OCI-LY3 (cell line): Measurements from ENCODE around the gene GRIN3A.
"Not testable (repeated sequence)": the region's sequence is repeated elsewhere in the genome, so short reads cannot be mapped to it uniquely, and the experiment has no call there.

Experiments
- H2AFZ ChIP-seq: fragments of 200-600, 300-600 bp; shearing (Covaris generic); 2 replicates; pipeline ENCODE4 v1.6.0; 2014; ENCODE audit warnings: antibody characterized with exemption, low read depth, low read length
- H3K27ac ChIP-seq: fragments of 200-600, 300-600 bp; sonication (generic); 2 replicates; pipeline ENCODE4 v1.5.1; 2014; ENCODE audit warnings: mild to moderate bottlenecking, low read length, moderate library complexity, mixed read lengths
- H3K27me3 ChIP-seq: fragments of 200-600, 300-600 bp; sonication (generic); 2 replicates; pipeline ENCODE4 v1.6.1; 2014; ENCODE audit warnings: low read depth, low read length, mixed read lengths
- H3K36me3 ChIP-seq: fragments of 200-600, 300-600 bp; sonication (generic); replicated peaks from 2 replicates; pipeline ENCODE3; 2014; ENCODE audit warnings: low read depth, low read length, mixed read lengths
- H3K4me1 ChIP-seq: fragments of 300-600, 200-600 bp; sonication (generic); 2 replicates; pipeline ENCODE4 v1.6.1; 2014; ENCODE audit warnings: low read length, mixed read lengths
- H3K4me2 ChIP-seq: fragments of 200-600, 300-600 bp; sonication (generic); 2 replicates; pipeline ENCODE4 v1.6.1; 2014; ENCODE audit warnings: low read length, mixed read lengths
- H3K4me3 ChIP-seq: fragments of 300-600, 200-600 bp; sonication (generic); 2 replicates; pipeline ENCODE4 v1.5.1; 2014; ENCODE audit warnings: antibody characterized with exemption, mild to moderate bottlenecking, low read length, moderate library complexity
- H3K79me2 ChIP-seq: fragments of 300-600, 200-600 bp; shearing (Covaris generic); 2 replicates; pipeline ENCODE4 v1.6.1; 2014; ENCODE audit warnings: mild to moderate bottlenecking, low read length, mixed read lengths
- H3K9ac ChIP-seq: fragments of 300-600, 200-600 bp; shearing (Covaris generic); 2 replicates; pipeline ENCODE4 v1.6.0; 2014; ENCODE audit warnings: mild to moderate bottlenecking, low read length, moderate library complexity
- H3K9me3 ChIP-seq: fragments of 200-600, 300-600 bp; shearing (Covaris generic); 2 replicates; pipeline ENCODE4 v1.6.1; 2014; ENCODE audit warnings: low read length, mixed read lengths; ENCODE audit not compliant: insufficient read depth
- H4K20me1 ChIP-seq: fragments of 200-600, 300-600 bp; sonication (generic); 2 replicates; pipeline ENCODE4 v1.6.1; 2016; ENCODE audit warnings: low read length, mixed read lengths; ENCODE audit not compliant: insufficient read depth
- CTCF ChIP-seq: fragments of 200-600, 300-600 bp; sonication (generic); IDR thresholded peaks from 2 replicates; pipeline ENCODE4 v1.5.1; 2014; ENCODE audit warnings: antibody characterized with exemption, low read length, low read depth
- EZH2phosphoT487 ChIP-seq: fragments of 200-600 bp; shearing (Covaris generic); IDR thresholded peaks from 2 replicates; pipeline ENCODE4 v1.6.1; 2018; ENCODE audit warnings: antibody characterized with exemption, mixed run types, low read depth

GRIN3A gene

GRCh38 chr9:101549472-101550098 lies 188.9 kb downstream of the GRIN3A start:
- H3K36me3 ChIP-seq: peaks cover 77% of the 10 kb centered on the region
- not testable (repeated sequence) for H3K27ac ChIP-seq, H3K4me2 ChIP-seq, H4K20me1 ChIP-seq, H3K79me2 ChIP-seq, H3K9ac ChIP-seq, H3K9me3 ChIP-seq, H3K4me1 ChIP-seq, H2AFZ ChIP-seq, H3K4me3 ChIP-seq, H3K27me3 ChIP-seq
- TF ChIP-seq CTCF: 0 out of 2 replicates have a peak, but pooled peaks have one; percentile 3

- H3K4me2 ChIP-seq: no peak overlapping the region
- TF ChIP-seq CTCF: no peak
- no peak for TF ChIP-seq EZH2phosphoT487
- no peaks in the 10 kb centered on the region for H3K9me3 ChIP-seq
- H4K20me1 ChIP-seq: 0 out of 2 replicates have a peak, but pooled peaks cover 4% of the 10 kb centered on the region
- H3K4me1 ChIP-seq: no peaks in the 10 kb centered on the region
- no peak overlapping the region for H3K4me3 ChIP-seq
- peaks cover 2% of the 10 kb centered on the region for H3K79me2 ChIP-seq
- no peak overlapping the region for H3K9ac ChIP-seq
- peaks cover 57% of the 10 kb centered on the region for H3K36me3 ChIP-seq
- H3K27me3 ChIP-seq: no peaks in the 10 kb centered on the region
- H3K27ac ChIP-seq: no peak overlapping the region
- no peak overlapping the region for H2AFZ ChIP-seq
Measured at GRCh38 chr9:101543098-101543735, 195.2 kb downstream of the GRIN3A start.

GRCh38 chr9:101540069-101540468 lies 198.4 kb downstream of the GRIN3A start:
- H3K27me3 ChIP-seq: no peaks in the 10 kb centered on the region
- H3K4me1 ChIP-seq: no peaks in the 10 kb centered on the region
- TF ChIP-seq CTCF (no peak), EZH2phosphoT487 (no peak)
- no peak overlapping the region for H2AFZ ChIP-seq
- H4K20me1 ChIP-seq: peaks cover 8% of the 10 kb centered on the region; the same call in 1 of the 2 replicates
- H3K79me2 ChIP-seq: peaks cover 29% of the 10 kb centered on the region
- no peak overlapping the region for H3K9ac ChIP-seq
- H3K36me3 ChIP-seq: peaks cover 59% of the 10 kb centered on the region
- H3K9me3 ChIP-seq: no peaks in the 10 kb centered on the region
- no peak overlapping the region for H3K27ac ChIP-seq
- no peak overlapping the region for H3K4me2 ChIP-seq
- no peak overlapping the region for H3K4me3 ChIP-seq

GRCh38 chr9:101536938-101537337 lies 201.5 kb downstream of the GRIN3A start:
- Histone ChIP-seq H3K4me2 (no peak overlapping the region), H2AFZ (no peak overlapping the region), H3K27me3 (no peaks in the 10 kb centered on the region), H3K27ac (no peak overlapping the region), H3K9me3 (no peaks in the 10 kb centered on the region), H3K79me2 (peaks cover 43% of the 10 kb centered on the region), H3K4me1 (peaks cover 4% of the 10 kb centered on the region; the same call in 1 of the 2 replicates), H3K36me3 (peaks cover 48% of the 10 kb centered on the region), H3K4me3 (no peak overlapping the region), H3K9ac (no peak overlapping the region), H4K20me1 (peaks cover 8% of the 10 kb centered on the region; the same call in 1 of the 2 replicates)
- no peak for TF ChIP-seq CTCF
- no peak for TF ChIP-seq EZH2phosphoT487
